ENCODE results near the gene MALRD1. TPM values are rescaled to one million over a fixed set of nuclear protein-coding genes. Genes with fewer than 3 reads are reported as not detected.

Gene MALRD1
- total and polyA plus RNA-seq, 2 donors (not counting 1 experiment from before 2014, with no cell fraction given) = 0.62 to 1.7 TPM

DNA sequence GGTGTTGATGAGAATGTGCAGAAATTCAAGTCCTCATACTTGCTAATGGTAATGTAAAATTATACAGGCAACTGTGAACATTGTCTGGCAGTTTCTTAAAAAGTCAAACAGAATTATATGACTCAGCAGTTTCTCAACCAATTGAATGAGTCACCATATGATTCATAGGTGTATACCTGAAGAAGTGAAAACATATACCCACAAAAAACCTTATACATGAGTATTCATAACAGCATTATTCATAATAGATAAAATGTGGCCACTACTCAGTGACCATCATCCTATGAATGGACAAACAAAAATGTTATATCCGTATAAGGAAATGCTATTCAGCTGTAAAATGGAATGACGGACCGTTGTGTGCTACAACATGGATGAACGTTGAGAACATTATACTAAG, 253.5 kb downstream of the MALRD1 start:
- peak; percentile 72 to 92 for DNase-seq (ENCODE audit: low read depth in 2 of 2)
- H3K27ac ChIP-seq (ENCODE audit: insufficient read depth, low read length) = no peak overlapping the region
- TF ChIP-seq, protein P1, sequence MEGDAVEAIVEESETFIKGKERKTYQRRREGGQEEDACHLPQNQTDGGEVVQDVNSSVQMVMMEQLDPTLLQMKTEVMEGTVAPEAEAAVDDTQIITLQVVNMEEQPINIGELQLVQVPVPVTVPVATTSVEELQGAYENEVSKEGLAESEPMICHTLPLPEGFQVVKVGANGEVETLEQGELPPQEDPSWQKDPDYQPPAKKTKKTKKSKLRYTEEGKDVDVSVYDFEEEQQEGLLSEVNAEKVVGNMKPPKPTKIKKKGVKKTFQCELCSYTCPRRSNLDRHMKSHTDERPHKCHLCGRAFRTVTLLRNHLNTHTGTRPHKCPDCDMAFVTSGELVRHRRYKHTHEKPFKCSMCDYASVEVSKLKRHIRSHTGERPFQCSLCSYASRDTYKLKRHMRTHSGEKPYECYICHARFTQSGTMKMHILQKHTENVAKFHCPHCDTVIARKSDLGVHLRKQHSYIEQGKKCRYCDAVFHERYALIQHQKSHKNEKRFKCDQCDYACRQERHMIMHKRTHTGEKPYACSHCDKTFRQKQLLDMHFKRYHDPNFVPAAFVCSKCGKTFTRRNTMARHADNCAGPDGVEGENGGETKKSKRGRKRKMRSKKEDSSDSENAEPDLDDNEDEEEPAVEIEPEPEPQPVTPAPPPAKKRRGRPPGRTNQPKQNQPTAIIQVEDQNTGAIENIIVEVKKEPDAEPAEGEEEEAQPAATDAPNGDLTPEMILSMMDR (conservative IDR thresholded peaks at IDR 0.05 in 1 of 2, IDR thresholded peaks at IDR 0.05 in 1 of 2; ENCODE audit: low read depth in 1 of 2, low read length in 2 of 2) = no peak
- no peak for TF ChIP-seq EZH2 (IDR thresholded peaks at IDR 0.05; ENCODE audit: low read length, missing control alignments)

DNA sequence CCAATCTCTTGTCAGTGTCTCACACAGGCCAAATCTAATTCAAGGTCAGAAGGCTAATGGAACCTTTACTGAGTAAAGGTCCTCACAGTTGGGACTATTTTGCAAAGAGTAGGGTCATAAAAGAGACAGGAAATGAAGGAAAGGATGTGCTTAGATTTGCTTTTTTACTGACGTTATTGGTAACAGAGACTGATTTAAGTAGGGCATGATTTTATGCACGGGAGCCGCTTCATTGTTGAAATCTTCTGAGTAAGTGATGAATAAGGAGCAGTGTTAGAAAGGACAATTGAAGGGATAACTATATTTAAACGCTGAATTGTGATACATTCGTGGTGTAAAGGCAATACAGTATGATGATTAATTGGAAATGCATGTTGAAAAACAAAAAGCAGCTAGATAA, 261.5 kb downstream of the MALRD1 start:
- no peaks in the 10 kb centered on the region for H3K36me3 ChIP-seq (ENCODE audit: control insufficient read depth, insufficient read depth, low read length)
- no peaks in the 10 kb centered on the region for H3K9me3 ChIP-seq (ENCODE audit: control insufficient read depth, insufficient read depth, low read depth, low read length)
- no peaks in the 10 kb centered on the region for H3K27me3 ChIP-seq (ENCODE audit: control insufficient read depth, insufficient read depth, low read length)
- no peak overlapping the region for H2AFZ ChIP-seq (ENCODE audit: low read length)
- H3K4me1 ChIP-seq (ENCODE audit: control insufficient read depth, extremely low read depth, insufficient read depth, low read length) = no peaks in the 10 kb centered on the region
- no peaks in the 10 kb centered on the region for H3K79me2 ChIP-seq (ENCODE audit: control insufficient read depth, insufficient read depth, low read length)
- TF ChIP-seq EZH2 (IDR thresholded peaks at IDR 0.05; ENCODE audit: low read length, missing control alignments) = no peak
- TF ChIP-seq, protein P1 (conservative IDR thresholded peaks at IDR 0.05 in 1 of 2, IDR thresholded peaks at IDR 0.05 in 1 of 2; ENCODE audit: low read depth in 1 of 2, low read length in 2 of 2) = no peak
- no peak overlapping the region for H3K27ac ChIP-seq (ENCODE audit: insufficient read depth, low read length)
- no peak overlapping the region for H3K4me2 ChIP-seq (ENCODE audit: extremely low read depth, insufficient read depth, low read length)
- no peak overlapping the region for H3K9ac ChIP-seq (ENCODE audit: insufficient read depth, low read length)
- DNase-seq (ENCODE audit: low read depth in 2 of 2) = peak; percentile 1 to 52
- no peak overlapping the region for H3K4me3 ChIP-seq (replicated peaks in 1 of 4; ENCODE audit: control extremely low read depth in 1 of 4, insufficient read depth in 1 of 4, low read depth in 3 of 4, low read length in 4 of 4)
- H4K20me1 ChIP-seq (ENCODE audit: control insufficient read depth, extremely low read depth, insufficient read depth, low read length) = no peaks in the 10 kb centered on the region

More for the DNA sequence above, 253.5 kb downstream of the MALRD1 start:
- no peak overlapping the region for H3K9ac ChIP-seq (ENCODE audit: insufficient read depth, low read length)
- H3K27me3 ChIP-seq (ENCODE audit: control insufficient read depth, insufficient read depth, low read length) = no peaks in the 10 kb centered on the region
- H3K79me2 ChIP-seq (ENCODE audit: control insufficient read depth, insufficient read depth, low read length) = no peaks in the 10 kb centered on the region
- H3K4me3 ChIP-seq (replicated peaks in 1 of 4; ENCODE audit: control extremely low read depth in 1 of 4, insufficient read depth in 1 of 4, low read depth in 3 of 4, low read length in 4 of 4) = no peak overlapping the region
- H3K4me1 ChIP-seq (ENCODE audit: control insufficient read depth, extremely low read depth, insufficient read depth, low read length) = no peaks in the 10 kb centered on the region
- H4K20me1 ChIP-seq (ENCODE audit: control insufficient read depth, extremely low read depth, insufficient read depth, low read length) = no peaks in the 10 kb centered on the region
- no peak overlapping the region for H3K4me2 ChIP-seq (ENCODE audit: extremely low read depth, insufficient read depth, low read length)
- H3K36me3 ChIP-seq (ENCODE audit: control insufficient read depth, insufficient read depth, low read length) = no peaks in the 10 kb centered on the region
- no peak overlapping the region for H2AFZ ChIP-seq (ENCODE audit: low read length)
- no peaks in the 10 kb centered on the region for H3K9me3 ChIP-seq (ENCODE audit: control insufficient read depth, insufficient read depth, low read depth, low read length)

DNA sequence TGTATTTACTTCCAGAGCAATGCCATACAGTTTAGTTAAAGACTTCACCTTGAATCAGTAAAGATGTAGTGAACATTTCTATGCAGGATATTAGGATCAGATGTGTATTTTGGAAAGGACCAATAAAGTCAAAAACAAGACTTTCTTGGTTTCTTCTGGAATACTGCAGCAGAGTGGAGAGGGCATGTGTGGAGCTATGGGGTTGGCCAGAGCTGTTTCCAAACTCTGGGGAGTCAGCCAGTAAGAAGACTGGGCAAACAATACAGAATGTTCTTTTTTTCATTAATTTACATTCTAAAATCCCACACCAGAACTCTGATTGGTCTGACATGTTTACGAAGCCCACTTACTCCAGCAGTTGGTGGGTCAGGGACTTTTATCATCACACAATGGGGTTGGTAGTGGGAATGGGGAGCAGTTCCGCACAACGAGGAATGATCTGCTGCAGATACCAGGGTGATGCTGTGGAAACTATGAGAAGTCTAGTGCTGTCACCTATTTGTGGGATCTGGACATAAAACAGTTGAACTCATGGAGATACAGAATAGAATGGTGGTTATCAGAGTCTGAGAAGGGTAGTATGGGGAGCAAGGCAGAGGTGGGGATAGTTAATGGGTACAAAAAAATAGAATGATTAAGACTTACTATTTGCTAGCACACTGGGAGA, 267.7 kb downstream of the MALRD1 start:
- no peaks in the 10 kb centered on the region for H4K20me1 ChIP-seq (ENCODE audit: control insufficient read depth, extremely low read depth, insufficient read depth, low read length)
- no peak overlapping the region for H3K4me2 ChIP-seq (ENCODE audit: extremely low read depth, insufficient read depth, low read length)
- no peaks in the 10 kb centered on the region for H3K27me3 ChIP-seq (ENCODE audit: control insufficient read depth, insufficient read depth, low read length)
- H3K4me1 ChIP-seq (ENCODE audit: control insufficient read depth, extremely low read depth, insufficient read depth, low read length) = no peaks in the 10 kb centered on the region
- no peak overlapping the region for H3K4me3 ChIP-seq (replicated peaks in 1 of 4; ENCODE audit: control extremely low read depth in 1 of 4, insufficient read depth in 1 of 4, low read depth in 3 of 4, low read length in 4 of 4)
- no peaks in the 10 kb centered on the region for H3K79me2 ChIP-seq (ENCODE audit: control insufficient read depth, insufficient read depth, low read length)
- no peak for DNase-seq (ENCODE audit: low read depth in 2 of 2)
- H3K36me3 ChIP-seq (ENCODE audit: control insufficient read depth, insufficient read depth, low read length) = no peaks in the 10 kb centered on the region
- H3K9me3 ChIP-seq (ENCODE audit: control insufficient read depth, insufficient read depth, low read depth, low read length) = no peaks in the 10 kb centered on the region
- TF ChIP-seq, protein P1 (conservative IDR thresholded peaks at IDR 0.05 in 1 of 2, IDR thresholded peaks at IDR 0.05 in 1 of 2; ENCODE audit: low read depth in 1 of 2, low read length in 2 of 2) = no peak
- no peak for TF ChIP-seq EZH2 (IDR thresholded peaks at IDR 0.05; ENCODE audit: low read length, missing control alignments)
- no peak overlapping the region for H3K9ac ChIP-seq (ENCODE audit: insufficient read depth, low read length)
- no peak overlapping the region for H2AFZ ChIP-seq (ENCODE audit: low read length)
- H3K27ac ChIP-seq (ENCODE audit: insufficient read depth, low read length) = no peak overlapping the region

All from fibroblast of lung (primary cell).